ENCODE results near the gene ADGRD1.

ADGRD1 gene

DNA sequence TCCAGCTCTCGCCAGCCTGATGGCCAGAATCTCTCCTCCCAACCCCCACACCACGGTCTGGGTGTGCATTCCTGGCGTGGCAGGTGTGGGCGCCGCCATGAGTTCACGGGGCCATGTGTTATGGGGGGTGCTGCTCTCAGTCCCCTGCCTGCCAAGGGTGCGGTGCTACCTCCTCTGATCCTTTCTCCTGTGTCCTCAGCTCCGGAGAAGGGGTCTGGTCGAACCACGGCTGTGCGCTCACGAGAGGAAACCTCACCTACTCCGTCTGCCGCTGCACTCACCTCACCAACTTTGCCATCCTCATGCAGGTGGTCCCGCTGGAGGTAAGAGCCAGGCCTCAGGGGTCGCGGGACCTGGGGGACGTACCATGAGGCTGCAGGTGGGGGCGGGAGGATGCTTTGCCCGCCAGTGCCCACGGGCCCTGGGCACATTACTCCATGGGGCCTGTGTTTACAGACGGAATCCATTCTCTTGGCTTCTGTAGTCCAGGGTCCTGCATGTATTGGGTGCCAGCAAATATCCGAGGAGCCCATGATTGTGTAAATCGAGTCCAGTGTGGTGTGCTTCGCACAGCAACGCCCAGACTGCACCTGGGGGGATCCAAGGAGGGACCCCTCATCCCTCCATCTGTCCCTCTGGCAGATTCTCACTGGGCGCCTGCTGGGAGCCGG lies 130.8 kb downstream of the ADGRD1 start:
- Histone ChIP-seq H3K27ac (replicated peaks) (no peak overlapping the region), H3K27me3 (ENCODE audit: insufficient read depth, poor library complexity, severe bottlenecking) (no peaks in the 10 kb centered on the region), H3K4me3 (replicated peaks; ENCODE audit: insufficient read depth, low read length) (no peak overlapping the region)
- DNase-seq (ENCODE audit: low read depth in 1 of 2, low spot score in 1 of 2): no peak
- TF ChIP-seq REST (IDR thresholded peaks at IDR 0.05; ENCODE audit: insufficient replicate concordance, low read depth): no peak
- no peak for TF ChIP-seq CTCF (IDR thresholded peaks at IDR 0.05; ENCODE audit: insufficient read depth, low read length)
- TF ChIP-seq SPI1 (IDR thresholded peaks at IDR 0.05; ENCODE audit: borderline replicate concordance, low read depth): no peak
- no peak for TF ChIP-seq GABPA (IDR thresholded peaks at IDR 0.05; ENCODE audit: low read depth)
- no peak for TF ChIP-seq POLR2AphosphoS5 (IDR thresholded peaks at IDR 0.05; ENCODE audit: low read depth)

GRCh38 chr12:131085125-131085815 lies 131.6 kb downstream of the ADGRD1 start:
- no peaks in the 10 kb centered on the region for H3K27me3 ChIP-seq (ENCODE audit: insufficient read depth, poor library complexity, severe bottlenecking)
- no peak overlapping the region for H3K4me3 ChIP-seq (replicated peaks; ENCODE audit: insufficient read depth, low read length)
- no peak for DNase-seq (ENCODE audit: low read depth in 1 of 2, low spot score in 1 of 2)
- TF ChIP-seq CTCF (IDR thresholded peaks at IDR 0.05; ENCODE audit: insufficient read depth, low read length): no peak
- H3K27ac ChIP-seq (replicated peaks): no peak overlapping the region

- DNase-seq (ENCODE audit: low read depth in 1 of 2, low spot score in 1 of 2): no peak
- Histone ChIP-seq H3K27ac (replicated peaks) (no peak overlapping the region), H3K27me3 (ENCODE audit: insufficient read depth, poor library complexity, severe bottlenecking) (no peaks in the 10 kb centered on the region), H3K4me3 (replicated peaks; ENCODE audit: insufficient read depth, low read length) (no peak overlapping the region)
- TF ChIP-seq POLR2AphosphoS5 (IDR thresholded peaks at IDR 0.05; ENCODE audit: low read depth) (no peak), CTCF (IDR thresholded peaks at IDR 0.05; ENCODE audit: insufficient read depth, low read length) (no peak), GABPA (IDR thresholded peaks at IDR 0.05; ENCODE audit: low read depth) (no peak), REST (IDR thresholded peaks at IDR 0.05; ENCODE audit: insufficient replicate concordance, low read depth) (no peak), SPI1 (IDR thresholded peaks at IDR 0.05; ENCODE audit: borderline replicate concordance, low read depth) (no peak)
Measured at GRCh38 chr12:131085816-131086591, 132.3 kb downstream of the ADGRD1 start.
